Heart right ventricle (tissue), 16 donors: ENCODE data around the gene KCNJ5. TPM values are rescaled to one million over a fixed set of nuclear protein-coding genes. Genes with fewer than 3 reads are reported as not detected.

Experiments
- ATAC-seq, 8 donors: fragments of 200-7000 bp; cut with Tn5 transposase; one replicate each; pipeline ENCODE4 v1.9.1; 2020; ENCODE audit warnings: mild to moderate bottlenecking in 8 of 8, moderate library complexity in 8 of 8, moderate number of reproducible peaks in 1 of 8
- DNase-seq, 2 donors: peaks; one replicate each; pipeline ENCODE4 v3.0.0-alpha.2; 2020
- H3K27ac ChIP-seq, 10 donors: fragments of 200-600 bp; sonication (generic) in 2 of 10; one replicate each; pipeline versions ENCODE4 v1.5.0 to v1.8.0; 2020 to 2022; ENCODE audit warnings: mild to moderate bottlenecking in 3 of 10
- H3K27me3 ChIP-seq, 7 donors: fragments of 200-600 bp; one replicate each; pipeline ENCODE4 v1.8.0; 2021 to 2022; ENCODE audit warnings: mild to moderate bottlenecking in 2 of 7
- H3K36me3 ChIP-seq, 9 donors: fragments of 200-600 bp; sonication (generic) in 1 of 9; one replicate each; pipeline versions ENCODE4 v1.5.0 to v1.8.0; 2020 to 2022; ENCODE audit warnings: mild to moderate bottlenecking in 2 of 9
- H3K4me1 ChIP-seq, 9 donors: fragments of 200-600 bp; sonication (generic) in 1 of 9; one replicate each; pipeline versions ENCODE4 v1.5.0 to v1.8.0; 2020 to 2022; ENCODE audit warnings: mild to moderate bottlenecking in 4 of 9
- H3K4me3 ChIP-seq, 10 donors: fragments of 200-600 bp; sonication (generic) in 2 of 10; one replicate each; pipeline versions ENCODE4 v1.5.0 to v1.8.0; 2020 to 2022; ENCODE audit warnings: mild to moderate bottlenecking in 7 of 10, moderate library complexity in 2 of 10
- H3K9me3 ChIP-seq, 11 donors: fragments of 200-600 bp in 10 of 11; sonication (generic) in 2 of 11; one replicate each; pipeline versions ENCODE4 v1.5.0 to v1.8.0; 2013 to 2022; ENCODE audit warnings: mild to moderate bottlenecking in 2 of 11, control low read depth in 1 of 11, moderate library complexity in 1 of 11
- CTCF ChIP-seq, 9 donors: fragments of 200-600 bp; sonication (generic) in 2 of 9; IDR thresholded peaks; one replicate each; pipeline versions ENCODE4 v1.5.0 to v1.8.0; 2021 to 2022; ENCODE audit warnings: antibody characterized with exemption in 9 of 9, mild to moderate bottlenecking in 5 of 9, moderate library complexity in 1 of 9
- WGBS, 2 donors: extraction: QIAGEN DNeasy Blood & Tissue Kit; methylation state at CpG; one replicate each; pipeline ENCODE4 v1.1.7; 2013; ENCODE audit warnings: inconsistent platforms in 1 of 2; 5-methylcytosine and 5-hydroxymethylcytosine counted together
- intact Hi-C, 10 donors: fragments of 100-400 bp; cut with DNase I; formaldehyde crosslinking; loops; one replicate each; pipeline versions ENCODE4 v1.11.1 to v1.14.2; 2022
- polyA plus RNA-seq, 2 donors: library from polyadenylated mRNA; stranded (reverse); fragments of 200-250 nt; gene quantifications; one replicate each; pipeline ENCODE4 v1.2.3, GENCODE V29; 2013
- total RNA-seq, 10 donors: library from RNA; stranded (reverse); fragmentation: NEBNext Ultra II Directional in 3 of 10; extraction: Animal tissue kit (Norgen Biotek cat#: 25700) in 3 of 10; gene quantifications; one replicate each; pipeline versions ENCODE4 v1.2.1 to v1.2.4, GENCODE V29; 2021 to 2023
- donor health status: Arrhythmogenic right ventricular cardiomyopathy.
- donor health status: ischemic (EF 13 %, LVEDD 7.1; RV severe dilation, severe dysfunction).
- donor health status: healthy with polysubstance abuse.
- donor health status: DM: no; HTN: yes; CAD: no.
- donor health status: DM: no; HTN: no; CAD: no.
- donor health status: ischemic (EF 25% LVEDD 6.9; RV normal size, moderate dysfunction).
- donor health status: ischemic (EF 25% LVEDD 5.7; RV mildly dilated, moderate dysfunction).
- donor health status: healthy.
- donor health status: DM: yes; HTN: yes; CAD: no.
- donor health status: Ischemic cardiomyopathy.
- donor health status: ischemic (EF 35%, LVEDD 5.7; RV mildly dilated, moderate dysfunction).
- donor health status: nonischemic (EF 11% LVEDD 7.7; RV severe dilation, severe dysfunction).
- donor health status: DM: yes; HTN: yes; CAD: no.
- donor health status: PGD.
- donor health status: ischemic (EF 29% LVEDD 5.4; RV normal size, mild dysfunction).
- donor health status: nonischemic (EF 23%, LVEDD 6.1; RV moderate dilation, normal function).

Gene KCNJ5
- total and polyA plus RNA-seq, 12 donors = 1.2 to 32.1 (median 8.1) TPM

DNA sequence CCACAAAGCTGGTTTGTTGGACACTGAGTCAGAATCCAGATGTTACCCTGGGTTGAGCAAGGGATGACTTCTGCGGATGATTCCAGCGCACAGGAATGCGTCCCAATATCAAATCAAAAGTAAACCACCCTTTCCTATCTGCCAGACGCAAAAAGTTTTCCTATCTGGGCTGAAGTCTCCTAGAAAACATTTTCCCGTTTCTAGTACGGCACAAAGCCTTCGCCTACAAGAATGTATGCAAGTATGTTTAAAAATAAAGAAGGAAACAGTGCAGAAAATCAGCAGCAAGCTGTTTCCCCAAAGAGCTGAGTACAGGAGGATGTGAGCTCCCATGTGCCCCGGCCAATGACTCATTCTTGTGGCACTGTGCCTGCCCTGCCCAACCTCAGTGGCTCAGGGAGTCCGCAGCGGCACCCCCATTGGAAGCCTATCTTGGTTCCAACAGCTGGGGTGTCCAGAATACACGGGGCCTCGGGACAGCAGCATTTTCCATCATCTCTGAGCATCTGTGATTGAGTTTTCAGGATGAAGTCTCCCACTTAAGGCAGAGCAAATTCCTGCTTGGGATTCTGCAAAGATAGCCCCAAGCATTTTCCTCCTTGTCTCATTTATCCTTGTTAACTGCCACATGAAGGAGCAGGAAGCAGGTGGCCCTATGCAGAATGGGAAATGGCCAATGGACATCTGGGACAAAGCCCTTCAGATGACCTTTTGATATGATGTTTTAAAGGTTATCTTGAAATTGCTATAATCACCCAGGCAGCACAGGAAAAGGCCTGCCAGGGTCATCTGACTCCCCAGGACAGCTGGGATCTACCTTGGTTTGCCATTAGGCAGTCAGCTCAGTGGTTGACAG, 17.5 kb downstream of the KCNJ5 start:
- peak overlapping the region in 1 of 10 donors; percentile 1 for H3K4me3 ChIP-seq

GRCh38 chr11:128909438-128910125, 18.4 kb downstream of the KCNJ5 start:
- 64 to 67% methylated on average over 8 of the region's 8 CpGs for WGBS, 2 donors
- DNase-seq = no peak
- H3K36me3 ChIP-seq = no peaks in the 10 kb centered on the region
- H3K4me3 ChIP-seq = no peak overlapping the region
- H3K4me1 ChIP-seq = peaks cover 7 to 54% (median 31%) of the 10 kb centered on the region in 9 donors
- H3K27ac ChIP-seq = peak overlapping the region in 1 of 10 donors; percentile 56
- peaks cover 0 to 5% (median 0%) of the 10 kb centered on the region in 7 donors for H3K27me3 ChIP-seq
- intact Hi-C loops = no loop called here
- no peaks in the 10 kb centered on the region for H3K9me3 ChIP-seq
- no peak for ATAC-seq
- no peak for TF ChIP-seq CTCF (IDR thresholded peaks at IDR 0.05)

More for the DNA sequence above, 17.5 kb downstream of the KCNJ5 start:
- TF ChIP-seq CTCF (IDR thresholded peaks at IDR 0.05) = no peak
- WGBS, 2 donors = 21 to 46% methylated on average over 12 of the region's 12 CpGs
- Histone ChIP-seq H3K27me3 (peaks cover 0 to 5% (median 0%) of the 10 kb centered on the region in 7 donors), H3K27ac (peak overlapping the region in 4 of 10 donors; percentile 9 to 56 (median 30)), H3K4me1 (peaks cover 7 to 63% (median 38%) of the 10 kb centered on the region in 9 donors), H3K9me3 (no peaks in the 10 kb centered on the region), H3K36me3 (no peaks in the 10 kb centered on the region)
- intact Hi-C loops = no loop called here
- peak; percentile 49 to 71 (median 63) for ATAC-seq
- DNase-seq = peak; percentile 72 to 73

GRCh38 chr11:128910576-128910975, 19.4 kb downstream of the KCNJ5 start:
- DNase-seq (no peak), ATAC-seq (no peak)
- peaks cover 0 to 4% (median 0%) of the 10 kb centered on the region in 7 donors for H3K27me3 ChIP-seq
- no peak for TF ChIP-seq CTCF (IDR thresholded peaks at IDR 0.05)
- no peaks in the 10 kb centered on the region for H3K9me3 ChIP-seq
- peaks cover 5 to 47% (median 30%) of the 10 kb centered on the region in 9 donors for H3K4me1 ChIP-seq
- H3K4me3 ChIP-seq = no peak overlapping the region
- H3K36me3 ChIP-seq = no peaks in the 10 kb centered on the region
- intact Hi-C loops = no loop called here
- H3K27ac ChIP-seq = no peak overlapping the region
- 97% methylated on average over 3 of the region's 3 CpGs for WGBS, 2 donors

DNA sequence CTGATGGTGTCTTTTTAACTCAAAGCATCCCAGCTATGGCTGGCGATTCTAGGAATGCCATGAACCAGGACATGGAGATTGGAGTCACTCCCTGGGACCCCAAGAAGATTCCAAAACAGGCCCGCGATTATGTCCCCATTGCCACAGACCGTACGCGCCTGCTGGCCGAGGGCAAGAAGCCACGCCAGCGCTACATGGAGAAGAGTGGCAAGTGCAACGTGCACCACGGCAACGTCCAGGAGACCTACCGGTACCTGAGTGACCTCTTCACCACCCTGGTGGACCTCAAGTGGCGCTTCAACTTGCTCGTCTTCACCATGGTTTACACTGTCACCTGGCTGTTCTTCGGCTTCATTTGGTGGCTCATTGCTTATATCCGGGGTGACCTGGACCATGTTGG, 20.1 kb downstream of the KCNJ5 start:
- Histone ChIP-seq H3K27me3 (peaks cover 0 to 4% (median 0%) of the 10 kb centered on the region in 7 donors), H3K9me3 (no peaks in the 10 kb centered on the region), H3K27ac (no peak overlapping the region), H3K4me3 (no peak overlapping the region), H3K4me1 (peaks cover 5 to 41% (median 25%) of the 10 kb centered on the region in 9 donors), H3K36me3 (no peaks in the 10 kb centered on the region)
- ATAC-seq (no peak), DNase-seq (no peak)
- intact Hi-C loops = no loop called here
- no peak for TF ChIP-seq CTCF (IDR thresholded peaks at IDR 0.05)
- 99% methylated on average over 17 of the region's 17 CpGs for whole genome bisulfite sequencing, 2 donors
